NT2/D1 (cell line): ENCODE measurements around the gene EPHB2.

ENCODE experiments used
- SUZ12 ChIP-seq: IDR thresholded peaks from 2 replicates; pipeline ENCODE4 v1.6.1; 2011; ENCODE audit not compliant: insufficient read length, insufficient read depth; ENCODE audit errors: extremely low read depth
- YY1 ChIP-seq: IDR thresholded peaks from 2 replicates; pipeline ENCODE4 v1.6.1; 2011; ENCODE audit not compliant: insufficient read length, insufficient read depth
- ZNF274 ChIP-seq: IDR thresholded peaks from 2 replicates; pipeline ENCODE4 v1.6.1; 2011; ENCODE audit warnings: mild to moderate bottlenecking, low read depth, low read length

DNA sequence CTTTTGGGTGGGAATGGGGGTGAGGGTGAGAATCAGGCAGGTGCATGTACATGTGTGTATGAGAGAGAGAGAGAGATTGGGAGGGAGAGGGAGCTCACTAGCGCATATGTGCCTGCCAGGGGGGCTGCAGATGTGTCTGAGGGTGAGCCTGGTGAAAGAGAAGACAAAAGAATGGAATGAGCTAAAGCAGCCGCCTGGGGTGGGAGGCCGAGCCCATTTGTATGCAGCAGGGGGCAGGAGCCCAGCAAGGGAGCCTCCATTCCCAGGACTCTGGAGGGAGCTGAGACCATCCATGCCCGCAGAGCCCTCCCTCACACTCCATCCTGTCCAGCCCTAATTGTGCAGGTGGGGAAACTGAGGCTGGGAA lies 95.0 kb downstream of the EPHB2 start:
- TF ChIP-seq YY1 = no peak
- TF ChIP-seq ZNF274 = no peak
- no peak for TF ChIP-seq SUZ12
